H9 (cell line): ENCODE data around the gene GRID1. TPM values are rescaled to one million over a fixed set of nuclear protein-coding genes. Genes with fewer than 3 reads are reported as not detected.

Experiments
- DNase-seq: peaks from one replicate; pipeline ENCODE4 v3.0.0-alpha.2; 2017
- H2AFZ ChIP-seq: one replicate; pipeline ENCODE4 v1.6.1; 2013; ENCODE audit warnings: mild to moderate bottlenecking, low read length, control low read depth, moderate library complexity
- H2AK5ac ChIP-seq: 2 replicates; pipeline ENCODE4 v1.6.1; 2013; ENCODE audit warnings: low read length, control low read depth, mixed read lengths; ENCODE audit not compliant: insufficient read length
- H2BK120ac ChIP-seq: one replicate; pipeline ENCODE4 v1.6.1; 2013; ENCODE audit warnings: low read depth, mild to moderate bottlenecking, low read length, control low read depth, inconsistent platforms; ENCODE audit not compliant: poor library complexity, severe bottlenecking
- H2BK12ac ChIP-seq: 2 replicates; pipeline ENCODE4 v1.6.1; 2013; ENCODE audit warnings: low read length, control low read depth, mixed read lengths, low read depth; ENCODE audit not compliant: insufficient read length
- H2BK15ac ChIP-seq: 2 replicates; pipeline ENCODE4 v1.6.1; 2013; ENCODE audit warnings: low read depth, low read length, control low read depth
- H2BK20ac ChIP-seq: one replicate; pipeline ENCODE4 v1.6.1; 2013; ENCODE audit warnings: low read depth, mild to moderate bottlenecking, low read length, control low read depth, inconsistent platforms; ENCODE audit not compliant: poor library complexity, severe bottlenecking
- H2BK5ac ChIP-seq: 2 replicates; pipeline ENCODE4 v1.6.1; 2013; ENCODE audit warnings: low read length, control low read depth, mixed read lengths; ENCODE audit not compliant: insufficient read length
- H3K14ac ChIP-seq: 2 replicates; pipeline ENCODE4 v1.6.1; 2013; ENCODE audit warnings: low read length, control low read depth; ENCODE audit not compliant: insufficient read depth
- H3K18ac ChIP-seq: 2 replicates; pipeline ENCODE4 v1.6.1; 2013; ENCODE audit warnings: low read depth, mild to moderate bottlenecking, mixed read lengths, low read length, control low read depth; ENCODE audit not compliant: insufficient read length
- H3K23ac ChIP-seq: 2 replicates; pipeline ENCODE4 v1.6.1; 2013; ENCODE audit warnings: low read length, control low read depth, mixed read lengths, low read depth; ENCODE audit not compliant: insufficient read length
- H3K23me2 ChIP-seq: 2 replicates; pipeline ENCODE4 v1.6.1; 2013; ENCODE audit warnings: low read depth, mild to moderate bottlenecking, mixed read lengths, low read length, control low read depth; ENCODE audit not compliant: insufficient read length, poor library complexity, severe bottlenecking
- H3K27ac ChIP-seq: 2 replicates; pipeline ENCODE4 v1.5.1; 2013; ENCODE audit warnings: low read length, control low read depth, mixed read lengths, low read depth; ENCODE audit not compliant: insufficient read length
- H3K27me3 ChIP-seq: 2 replicates; pipeline ENCODE4 v1.6.1; 2013; ENCODE audit warnings: low read length, control low read depth, inconsistent platforms; ENCODE audit not compliant: insufficient read depth
- H3K4ac ChIP-seq: 2 replicates; pipeline ENCODE4 v1.6.1; 2013; ENCODE audit warnings: low read depth, mild to moderate bottlenecking, control low read depth, inconsistent platforms, low read length, moderate library complexity
- H3K4me1 ChIP-seq: 2 replicates; pipeline ENCODE4 v1.6.1; 2013; ENCODE audit warnings: low read length, control low read depth, inconsistent platforms; ENCODE audit not compliant: insufficient read depth
- H3K4me2 ChIP-seq: 2 replicates; pipeline ENCODE4 v1.6.1; 2013; ENCODE audit warnings: low read length, control low read depth, mixed read lengths; ENCODE audit not compliant: insufficient read length, insufficient read depth
- H3K56ac ChIP-seq: 2 replicates; pipeline ENCODE4 v1.6.1; 2013; ENCODE audit warnings: low read depth, mild to moderate bottlenecking, mixed read lengths, low read length, control low read depth; ENCODE audit not compliant: insufficient read length
- H3K79me1 ChIP-seq: 2 replicates; pipeline ENCODE4 v1.6.1; 2013; ENCODE audit warnings: low read depth, mild to moderate bottlenecking, moderate library complexity, low read length, control low read depth, inconsistent platforms; ENCODE audit not compliant: insufficient read depth, poor library complexity, severe bottlenecking
- H3K79me2 ChIP-seq: 2 replicates; pipeline ENCODE4 v1.6.1; 2013; ENCODE audit warnings: low read length, control low read depth, inconsistent platforms; ENCODE audit not compliant: insufficient read depth
- H3K9ac ChIP-seq: 2 replicates; pipeline ENCODE4 v1.6.1; 2013; ENCODE audit warnings: low read length, control low read depth, mixed read lengths; ENCODE audit not compliant: insufficient read length; ENCODE audit errors: extremely low read depth
- H3K9me3 ChIP-seq: one replicate; pipeline ENCODE4 v1.6.1; 2013; ENCODE audit warnings: low read depth, low read length, inconsistent platforms; ENCODE audit not compliant: control insufficient read depth
- H3T11ph ChIP-seq: one replicate; pipeline ENCODE4 v1.6.1; 2013; ENCODE audit warnings: mild to moderate bottlenecking, low read length, control low read depth, inconsistent platforms
- H4K20me1 ChIP-seq: one replicate; pipeline ENCODE4 v1.6.1; 2013; ENCODE audit not compliant: control insufficient read depth, insufficient read length, insufficient read depth
- H4K5ac ChIP-seq: 2 replicates; pipeline ENCODE4 v1.6.1; 2013; ENCODE audit warnings: low read depth, mild to moderate bottlenecking, mixed read lengths, low read length, control low read depth; ENCODE audit not compliant: insufficient read length
- H4K8ac ChIP-seq: replicated peaks from 2 replicates; pipeline ENCODE4 v1.6.1; 2013; ENCODE audit warnings: low read length, control low read depth, mixed read lengths, low read depth; ENCODE audit not compliant: insufficient read length
- H4K91ac ChIP-seq: 2 replicates; pipeline ENCODE4 v1.6.1; 2013; ENCODE audit warnings: low read depth, mild to moderate bottlenecking, moderate library complexity, mixed read lengths, low read length, control low read depth; ENCODE audit not compliant: insufficient read length
- H3K27ac Mint-ChIP-seq, 3 experiments: 2 replicates in 2 of 3; 3 replicates in 1 of 3; pipeline ENCODE4 v1.8.0; 2020 to 2021; ENCODE audit warnings: mixed read lengths in 3 of 3, mild to moderate bottlenecking in 1 of 3, moderate library complexity in 1 of 3
- H3K27me3 Mint-ChIP-seq: 2 replicates; pipeline ENCODE4 v1.8.0; 2021; ENCODE audit warnings: low read depth, mild to moderate bottlenecking, moderate library complexity, mixed read lengths
- H3K36me3 Mint-ChIP-seq, 3 experiments: 2 replicates in 2 of 3; 3 replicates in 1 of 3; pipeline ENCODE4 v1.8.0; 2020 to 2021; ENCODE audit warnings: low read depth in 3 of 3, mixed read lengths in 3 of 3; ENCODE audit not compliant: insufficient read depth in 1 of 3
- H3K4me1 Mint-ChIP-seq, 2 experiments: 2 replicates each; pipeline ENCODE4 v1.8.0; 2020; ENCODE audit warnings: mixed read lengths in 2 of 2
- H3K4me3 Mint-ChIP-seq, 2 experiments: 2 replicates in 1 of 2; 3 replicates in 1 of 2; pipeline ENCODE4 v1.8.0; 2020 to 2021; ENCODE audit warnings: mild to moderate bottlenecking in 2 of 2, mixed read lengths in 2 of 2, moderate library complexity in 1 of 2
- H3K9me3 Mint-ChIP-seq, 2 experiments: 2 replicates in 1 of 2; 3 replicates in 1 of 2; pipeline ENCODE4 v1.8.0; 2020; ENCODE audit warnings: mild to moderate bottlenecking in 2 of 2, mixed read lengths in 2 of 2, moderate library complexity in 1 of 2
- WGBS: extraction: QIAGEN DNeasy Blood & Tissue Kit; methylation state at CpG from one replicate; pipeline ENCODE4 v1.1.7; 2013; ENCODE audit warnings: missing lambda C conversion rate, low lambda C conversion rate, mixed read lengths; ENCODE audit not compliant: insufficient read length; ENCODE audit errors: extremely low coverage; 5-methylcytosine and 5-hydroxymethylcytosine counted together
- total RNA-seq: library from RNA; stranded (reverse); gene quantifications from 2 replicates; pipeline ENCODE4 v1.2.1, GENCODE V29; 2021
- TF ChIP-seq, protein P1 (sequence below): fragments of 200-600 bp; sonication (generic); conservative IDR thresholded peaks from 3 replicates; pipeline ENCODE4 v1.8.0; 2021; ENCODE audit warnings: antibody characterized with exemption, mild to moderate bottlenecking

GRID1 gene
- total RNA-seq, 1 experiment from 2014 or later = 0.35 TPM

DNA sequence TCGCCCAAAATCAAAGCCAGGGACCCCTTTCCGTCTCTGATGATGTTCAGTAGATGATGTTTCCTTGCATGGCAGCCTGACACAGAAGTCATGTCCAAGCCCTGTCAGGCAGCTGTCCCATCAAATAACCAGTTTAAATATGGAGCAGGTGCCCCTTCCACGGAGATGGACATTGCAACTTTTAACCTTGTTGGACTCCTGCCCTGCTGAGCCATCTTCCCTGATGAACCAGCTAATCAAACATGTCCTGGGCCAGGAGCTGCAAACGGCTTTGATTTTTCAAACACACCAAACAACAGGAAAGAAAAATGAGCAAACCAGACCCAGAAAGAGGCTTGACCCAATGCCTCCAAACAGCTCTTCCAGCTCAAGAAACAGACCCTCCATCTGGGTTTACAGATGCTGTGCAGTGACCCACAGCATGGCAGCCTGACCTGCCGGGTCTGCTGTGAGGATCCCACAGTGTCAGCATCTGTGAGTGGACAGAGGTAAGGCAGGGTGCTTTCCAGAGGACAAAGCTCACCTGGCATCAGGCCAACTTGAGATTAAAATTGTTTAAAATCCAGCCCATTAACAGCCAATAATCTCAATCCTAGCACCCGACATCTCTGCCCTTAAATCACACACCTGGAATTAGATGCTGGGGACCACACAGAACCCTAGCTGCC is 372.6 kb downstream of the GRID1 start:
- no peaks in the 10 kb centered on the region for H3K4me1 Mint-ChIP-seq
- H2BK20ac ChIP-seq = no peak overlapping the region
- DNase-seq = no peak
- H2AFZ ChIP-seq = no peak overlapping the region
- no peak overlapping the region for H4K8ac ChIP-seq
- peaks cover 0 to 10% (median 0%) of the 10 kb centered on the region in 3 experiments; a peak in 2 of 7 replicates for H3K36me3 Mint-ChIP-seq
- no peak overlapping the region for H3K4me3 Mint-ChIP-seq
- peaks cover 2% of the 10 kb centered on the region for H3K27me3 Mint-ChIP-seq
- H3K79me1 ChIP-seq = no peaks in the 10 kb centered on the region
- H4K20me1 ChIP-seq = no peaks in the 10 kb centered on the region
- H4K91ac ChIP-seq = no peak overlapping the region
- H2AK5ac ChIP-seq = no peak overlapping the region
- TF ChIP-seq, protein P1, sequence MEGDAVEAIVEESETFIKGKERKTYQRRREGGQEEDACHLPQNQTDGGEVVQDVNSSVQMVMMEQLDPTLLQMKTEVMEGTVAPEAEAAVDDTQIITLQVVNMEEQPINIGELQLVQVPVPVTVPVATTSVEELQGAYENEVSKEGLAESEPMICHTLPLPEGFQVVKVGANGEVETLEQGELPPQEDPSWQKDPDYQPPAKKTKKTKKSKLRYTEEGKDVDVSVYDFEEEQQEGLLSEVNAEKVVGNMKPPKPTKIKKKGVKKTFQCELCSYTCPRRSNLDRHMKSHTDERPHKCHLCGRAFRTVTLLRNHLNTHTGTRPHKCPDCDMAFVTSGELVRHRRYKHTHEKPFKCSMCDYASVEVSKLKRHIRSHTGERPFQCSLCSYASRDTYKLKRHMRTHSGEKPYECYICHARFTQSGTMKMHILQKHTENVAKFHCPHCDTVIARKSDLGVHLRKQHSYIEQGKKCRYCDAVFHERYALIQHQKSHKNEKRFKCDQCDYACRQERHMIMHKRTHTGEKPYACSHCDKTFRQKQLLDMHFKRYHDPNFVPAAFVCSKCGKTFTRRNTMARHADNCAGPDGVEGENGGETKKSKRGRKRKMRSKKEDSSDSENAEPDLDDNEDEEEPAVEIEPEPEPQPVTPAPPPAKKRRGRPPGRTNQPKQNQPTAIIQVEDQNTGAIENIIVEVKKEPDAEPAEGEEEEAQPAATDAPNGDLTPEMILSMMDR = no peak
- no peak overlapping the region for H4K5ac ChIP-seq
- no peak overlapping the region for H3T11ph ChIP-seq
- H3K79me2 ChIP-seq = no peaks in the 10 kb centered on the region; the same call in 1 of the 2 replicates
- H2BK120ac ChIP-seq = no peak overlapping the region
- H3K27ac ChIP-seq = no peak overlapping the region
- H3K4me1 ChIP-seq = no peaks in the 10 kb centered on the region
- H2BK15ac ChIP-seq = no peak overlapping the region
- no CpG with 5 or more reads among the region's 6 CpGs for WGBS
- H3K23ac ChIP-seq = no peak overlapping the region
- no peak overlapping the region for H3K27ac Mint-ChIP-seq
- H3K18ac ChIP-seq = no peak overlapping the region
- H3K27me3 ChIP-seq = no peaks in the 10 kb centered on the region
- H2BK5ac ChIP-seq = no peak overlapping the region
- no peak overlapping the region for H3K4me2 ChIP-seq
- no peaks in the 10 kb centered on the region for H3K23me2 ChIP-seq
- no peak overlapping the region for H3K9ac ChIP-seq
- no peak overlapping the region for H3K4ac ChIP-seq
- no peaks in the 10 kb centered on the region for H3K9me3 ChIP-seq
- peaks cover 4 to 9% of the 10 kb centered on the region in 2 experiments; a peak in 3 of 5 replicates for H3K9me3 Mint-ChIP-seq
- H3K56ac ChIP-seq = no peak overlapping the region
- H3K14ac ChIP-seq = no peak overlapping the region
- no peak overlapping the region for H2BK12ac ChIP-seq
